OCI-LY7 (cell line): Measurements from ENCODE around the gene POLR1C.

Source experiments
- EZH2phosphoT487 ChIP-seq: fragments of 200-600 bp; sonication (generic); IDR thresholded peaks from 2 replicates; pipeline ENCODE4 v1.6.1; 2018; ENCODE audit warnings: low read depth, borderline replicate concordance, mild to moderate bottlenecking, mixed run types, antibody characterized with exemption, low read length, moderate library complexity, mixed read lengths
- TF ChIP-seq, protein P1 (sequence below): fragments of 200-600 bp; sonication (generic); conservative IDR thresholded peaks from 2 replicates; pipeline ENCODE4 v1.5.1; 2014; ENCODE audit warnings: mild to moderate bottlenecking, antibody characterized with exemption, low read length, moderate library complexity, mixed read lengths

DNA sequence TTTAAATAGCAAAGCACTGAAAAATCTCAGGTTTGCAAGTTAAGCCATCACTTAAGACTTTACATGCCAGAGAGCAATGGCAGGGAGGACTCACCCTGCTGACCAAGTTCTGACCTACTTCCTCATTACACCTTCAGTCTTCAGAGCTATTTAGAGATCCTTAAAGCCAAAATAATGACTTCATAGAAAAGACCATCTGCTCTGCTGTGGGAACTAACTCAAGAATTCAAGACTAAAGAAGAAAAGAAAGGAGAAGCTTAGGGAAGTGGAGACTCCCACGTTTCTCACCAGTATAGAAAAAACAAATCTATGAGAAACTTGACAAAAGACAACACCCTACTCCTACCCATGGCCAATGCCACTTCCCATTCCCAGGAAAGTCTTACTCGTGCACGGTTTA, 30.3 kb downstream of the POLR1C start:
- TF ChIP-seq, protein P1, sequence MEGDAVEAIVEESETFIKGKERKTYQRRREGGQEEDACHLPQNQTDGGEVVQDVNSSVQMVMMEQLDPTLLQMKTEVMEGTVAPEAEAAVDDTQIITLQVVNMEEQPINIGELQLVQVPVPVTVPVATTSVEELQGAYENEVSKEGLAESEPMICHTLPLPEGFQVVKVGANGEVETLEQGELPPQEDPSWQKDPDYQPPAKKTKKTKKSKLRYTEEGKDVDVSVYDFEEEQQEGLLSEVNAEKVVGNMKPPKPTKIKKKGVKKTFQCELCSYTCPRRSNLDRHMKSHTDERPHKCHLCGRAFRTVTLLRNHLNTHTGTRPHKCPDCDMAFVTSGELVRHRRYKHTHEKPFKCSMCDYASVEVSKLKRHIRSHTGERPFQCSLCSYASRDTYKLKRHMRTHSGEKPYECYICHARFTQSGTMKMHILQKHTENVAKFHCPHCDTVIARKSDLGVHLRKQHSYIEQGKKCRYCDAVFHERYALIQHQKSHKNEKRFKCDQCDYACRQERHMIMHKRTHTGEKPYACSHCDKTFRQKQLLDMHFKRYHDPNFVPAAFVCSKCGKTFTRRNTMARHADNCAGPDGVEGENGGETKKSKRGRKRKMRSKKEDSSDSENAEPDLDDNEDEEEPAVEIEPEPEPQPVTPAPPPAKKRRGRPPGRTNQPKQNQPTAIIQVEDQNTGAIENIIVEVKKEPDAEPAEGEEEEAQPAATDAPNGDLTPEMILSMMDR = no peak
- no peak for TF ChIP-seq EZH2phosphoT487
